Head of caudate nucleus (tissue), 42 donors: ENCODE data around the gene DHX16.

Source experiments
- DNase-seq, 42 donors: peaks; one replicate each; pipeline versions ENCODE4 v3.0.0 to v3.0.0-alpha.2; 2020 to 2021; ENCODE audit warnings: mixed read lengths in 7 of 42
- intact Hi-C: fragments of 100-400 bp; cut with DNase I; formaldehyde crosslinking; loops from one replicate; pipeline ENCODE4 v1.15.0; 2022

DHX16 gene

DNA sequence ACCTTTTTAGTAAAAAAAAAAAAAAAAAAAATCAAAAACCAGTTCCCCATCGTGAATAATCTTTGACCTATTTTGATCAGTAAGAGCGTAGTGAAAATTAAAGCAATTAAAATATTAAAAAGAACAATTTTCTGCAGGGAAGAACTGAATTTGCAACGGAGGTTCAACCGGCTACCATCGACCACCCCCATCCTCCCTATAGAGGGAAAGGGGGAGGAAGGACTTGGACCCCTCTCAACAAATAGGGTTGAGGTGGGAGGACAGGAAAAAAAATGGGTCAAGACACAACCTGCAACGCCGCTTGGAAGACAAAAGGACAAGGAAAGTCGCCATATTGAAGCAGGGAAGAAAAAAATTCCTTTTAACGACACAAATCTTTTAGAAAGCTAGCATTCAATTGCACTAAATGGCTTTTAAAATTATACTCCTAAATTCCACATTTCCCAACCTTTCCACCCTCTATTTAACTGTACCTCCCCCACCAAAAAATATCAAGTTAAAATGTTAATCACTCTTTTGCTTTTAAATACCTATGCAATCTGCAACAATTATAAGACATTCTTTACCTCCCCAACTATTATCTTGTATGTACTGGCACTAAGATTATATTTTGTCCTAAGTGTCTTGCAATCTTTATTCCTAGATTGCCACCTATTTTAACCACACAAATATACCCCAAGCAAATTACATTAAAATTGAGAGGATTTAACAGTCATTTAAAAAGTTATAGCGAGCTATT is 57.4 kb downstream of the DHX16 start:
- peak in 24 of 42 donors; percentile 15 to 70 (median 44) for DNase-seq
- intact Hi-C loops, result loop anchor here (5.0 kb wide), 1 partner anchor 107 kb away; the partner anchor contains the start of gene TUBB

DNA sequence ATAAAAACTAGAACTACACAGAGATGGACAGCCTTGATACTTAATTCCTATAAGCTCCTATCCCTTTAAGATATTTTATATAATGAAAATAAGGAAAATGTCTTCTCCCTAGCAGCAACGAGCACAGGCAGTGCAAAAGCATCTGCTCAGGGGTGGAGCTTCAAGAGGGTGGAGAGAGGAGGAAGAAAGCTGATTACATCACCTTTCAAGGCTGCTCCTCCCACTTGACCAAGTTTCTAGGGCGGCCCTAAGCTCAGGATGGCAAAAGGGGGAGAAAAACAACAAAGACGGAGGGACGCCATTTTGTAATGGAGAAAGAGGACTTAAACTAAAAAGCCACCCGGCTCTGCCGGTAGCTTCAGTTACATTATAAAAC is 58.0 kb downstream of the DHX16 start:
- intact Hi-C loops, result loop anchor here (5.0 kb wide), 2 partner anchors 43 to 107 kb away; partner anchors contain the start of genes ABCF1 and TUBB
- peak; percentile 62 to 97 (median 90) for DNase-seq

DNA sequence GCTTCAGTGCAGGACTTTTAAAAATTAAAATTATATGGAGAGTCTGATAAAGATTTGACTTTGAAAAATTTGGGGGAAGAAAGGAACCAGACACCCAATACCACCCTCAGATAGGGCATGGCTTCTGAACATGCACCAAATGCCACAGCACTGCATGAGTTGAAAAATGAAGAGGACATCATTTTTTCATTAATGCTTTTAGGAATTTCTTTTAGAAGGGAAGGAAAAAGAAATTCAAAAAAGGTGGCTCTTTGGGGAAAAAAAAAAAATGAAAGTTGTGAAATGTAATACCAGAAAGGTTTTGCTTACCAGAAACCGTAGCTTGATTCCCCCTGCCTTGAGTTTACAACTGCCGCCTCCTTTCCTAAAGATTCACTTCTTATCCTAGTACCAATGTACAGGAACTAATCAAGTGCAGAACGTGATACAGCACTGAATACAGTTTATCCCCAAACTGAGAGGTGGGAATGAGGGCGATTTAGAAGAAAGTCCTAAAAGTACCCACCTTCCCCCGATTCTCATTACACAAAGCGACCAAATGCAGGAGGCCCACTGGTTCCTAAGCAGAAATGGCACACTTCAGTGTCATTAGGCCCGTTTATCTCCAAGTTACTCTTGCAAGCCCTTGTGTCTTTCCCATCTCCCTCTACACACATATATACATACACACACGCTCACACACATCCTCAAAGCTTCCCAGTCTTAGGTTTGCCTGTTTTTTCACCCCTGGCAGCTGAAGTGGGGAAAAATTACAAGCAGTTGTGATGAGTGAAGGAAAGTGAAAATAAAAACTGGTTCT is 58.6 kb downstream of the DHX16 start:
- DNase-seq, result peak in 1 of 42 donors; percentile 29
- intact Hi-C loops, result loop anchor here (5.0 kb wide), 1 partner anchor 42 kb away; the partner anchor contains the start of gene ABCF1

DNA sequence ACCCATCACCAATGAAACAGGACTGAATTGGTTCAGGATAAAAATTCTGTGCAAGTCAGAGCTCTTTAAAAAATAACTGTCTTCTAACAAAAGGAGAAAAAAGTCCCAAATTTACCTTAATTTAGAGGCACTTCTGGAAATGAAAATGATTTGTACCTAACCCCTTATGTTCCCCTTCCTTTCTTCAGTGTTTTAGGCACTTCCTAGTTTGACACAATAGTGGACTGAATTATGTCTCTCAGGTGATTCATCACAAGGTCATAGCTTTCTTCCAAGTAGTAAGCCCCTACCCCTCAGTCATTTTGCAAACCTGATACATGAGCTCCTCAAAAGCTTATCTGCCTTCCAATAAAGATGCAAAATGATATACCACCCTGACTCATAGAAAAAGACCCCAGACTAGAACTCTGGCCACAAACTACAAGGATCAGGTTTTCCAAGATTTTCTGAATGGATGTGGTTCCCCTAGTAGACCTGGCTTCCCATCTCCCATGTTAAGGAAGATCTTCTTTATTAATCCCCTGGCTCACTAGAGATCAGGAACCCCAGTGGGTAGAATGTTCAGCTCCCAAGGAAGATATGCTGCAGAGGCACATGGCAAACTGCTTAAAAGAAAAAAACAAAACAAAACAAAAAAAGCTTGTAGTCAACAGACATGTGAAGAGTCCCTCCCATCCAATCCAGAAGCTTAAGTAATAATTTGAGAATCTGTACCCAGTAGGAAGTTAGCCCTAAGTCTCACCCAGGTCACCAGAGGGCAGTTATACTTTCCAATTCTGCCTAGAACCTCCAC is 59.4 kb downstream of the DHX16 start:
- intact Hi-C loops, result loop anchor here (5.0 kb wide), 1 partner anchor 41 kb away; the partner anchor contains the start of gene ABCF1
- DNase-seq, result no peak

DNA sequence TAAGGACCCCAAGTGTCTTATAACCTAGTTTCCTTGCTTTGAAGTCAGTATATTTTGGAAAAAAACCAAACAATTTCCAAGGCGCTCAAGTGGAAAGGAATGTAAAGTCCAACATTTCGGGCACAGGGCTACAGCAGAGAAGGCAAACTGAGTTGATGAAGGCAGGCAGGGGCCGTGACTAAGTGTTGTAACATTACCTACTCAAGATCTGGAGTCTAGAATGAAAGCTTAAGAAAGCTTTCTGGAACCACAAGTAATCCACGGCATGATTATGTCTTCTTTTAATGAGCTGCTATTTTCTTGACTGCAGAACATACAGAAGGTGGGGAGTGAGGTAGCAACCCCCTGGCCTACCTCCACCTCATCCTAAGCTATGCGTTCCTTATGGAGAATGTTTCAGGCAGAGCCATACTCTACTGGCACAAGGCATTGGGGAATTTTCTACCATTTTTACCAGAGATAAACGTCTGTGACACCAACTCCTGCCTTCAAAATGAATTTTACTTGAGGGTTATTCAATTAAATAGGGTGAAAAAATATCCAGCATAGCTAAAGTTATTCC is 60.0 kb downstream of the DHX16 start:
- DNase-seq, result no peak
- intact Hi-C loops, result loop anchor here (5.0 kb wide), 1 partner anchor 40 kb away; the partner anchor contains the start of gene ABCF1

DNA sequence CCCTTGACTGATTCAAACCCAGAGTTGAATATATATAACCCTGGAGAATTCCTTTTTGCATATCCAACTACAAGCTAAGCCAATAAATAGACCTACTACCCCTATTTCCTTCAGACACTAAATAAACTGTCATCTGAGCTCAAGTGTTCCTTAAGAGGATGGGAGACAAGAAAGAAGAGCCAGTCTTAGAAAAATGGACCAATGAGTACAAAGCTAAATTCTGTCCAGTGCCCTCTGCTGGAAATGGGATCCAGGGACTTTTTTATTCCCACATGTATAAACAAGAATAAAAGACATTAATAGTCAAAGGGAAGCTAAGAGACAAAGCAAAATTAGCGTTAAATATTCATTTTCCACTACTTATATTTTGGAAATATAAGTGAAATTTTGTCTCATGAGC is 60.6 kb downstream of the DHX16 start:
- intact Hi-C loops, result loop anchor here (5.0 kb wide), 1 partner anchor 40 kb away; the partner anchor contains the start of gene ABCF1
- DNase-seq, result no peak

DNA sequence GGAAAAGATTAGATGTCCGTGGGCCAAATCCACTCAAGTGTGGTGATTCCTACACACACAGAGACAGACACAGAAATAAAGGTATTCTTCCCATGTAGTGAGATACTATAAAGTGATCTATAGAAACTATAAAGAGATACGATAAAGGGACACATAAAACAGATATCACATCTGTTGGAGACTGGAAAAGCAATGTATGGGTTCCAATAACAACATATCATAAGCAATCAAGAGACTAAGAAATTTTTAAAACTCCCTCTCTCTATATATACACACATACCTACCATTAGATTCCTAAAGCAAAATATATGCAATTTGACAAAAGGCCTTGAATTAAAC is 61.0 kb downstream of the DHX16 start:
- no peak for DNase-seq
- intact Hi-C loops, result loop anchor here (5.0 kb wide), 1 partner anchor 40 kb away; the partner anchor contains the start of gene ABCF1

DNA sequence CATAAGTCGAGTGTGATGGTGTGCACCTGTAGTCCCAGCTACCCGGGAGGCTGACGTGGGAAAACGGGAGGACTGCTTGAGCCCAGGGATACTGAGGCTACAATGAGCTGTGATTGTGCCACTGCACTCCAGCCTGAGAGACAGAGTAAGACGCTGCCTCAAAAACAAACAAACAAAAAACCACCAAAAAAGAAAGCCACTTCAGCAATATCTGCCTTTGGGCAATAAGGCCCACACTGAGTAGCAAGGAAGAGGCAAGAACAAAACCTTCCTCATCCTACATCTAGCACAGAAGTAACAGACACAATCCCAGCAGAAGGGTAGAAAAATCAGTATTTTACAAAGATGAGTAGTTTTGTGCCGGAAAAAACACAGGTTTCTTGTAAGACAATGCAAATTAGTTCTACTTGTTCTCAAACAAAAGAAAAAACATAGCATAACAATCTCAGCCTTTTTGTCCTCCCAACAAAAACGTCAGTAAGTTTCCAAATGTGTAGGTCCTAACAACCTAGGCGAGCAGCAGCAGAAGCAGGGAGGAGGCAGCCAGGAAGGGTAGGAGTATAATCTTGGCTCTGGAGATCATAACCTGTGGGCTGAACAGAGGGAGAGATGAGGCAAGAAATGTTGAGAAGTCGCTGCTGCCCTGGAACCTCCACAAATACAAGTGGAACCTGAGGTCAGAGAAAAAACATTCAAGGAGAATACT is 61.5 kb downstream of the DHX16 start:
- peak in 13 of 42 donors; percentile 22 to 76 (median 46) for DNase-seq
- intact Hi-C loops, result loop anchor here (5.0 kb wide), 1 partner anchor 39 kb away; the partner anchor contains the start of gene ABCF1

DNA sequence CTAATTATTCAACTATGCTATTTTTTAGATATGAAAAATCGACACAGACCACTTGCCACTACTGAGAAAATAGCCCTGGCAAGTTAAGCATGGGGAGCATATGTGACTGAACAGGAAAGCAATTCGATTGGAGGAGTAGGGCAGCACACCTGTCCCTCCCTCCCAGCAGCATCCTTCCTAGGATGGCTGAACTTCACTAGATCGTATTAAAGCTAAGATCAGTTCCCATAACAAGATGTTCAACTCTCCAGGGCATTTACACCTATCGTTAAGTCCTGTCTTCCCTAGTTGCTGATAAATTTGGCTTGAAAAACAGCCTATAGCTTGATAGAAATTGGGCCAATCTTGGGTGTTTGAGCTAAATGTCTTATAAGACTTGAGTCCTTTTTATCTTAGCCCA is 62.7 kb downstream of the DHX16 start:
- intact Hi-C loops, result loop anchor here (5.0 kb wide), 1 partner anchor 38 kb away; the partner anchor contains the start of gene ABCF1
- no peak for DNase-seq

DNA sequence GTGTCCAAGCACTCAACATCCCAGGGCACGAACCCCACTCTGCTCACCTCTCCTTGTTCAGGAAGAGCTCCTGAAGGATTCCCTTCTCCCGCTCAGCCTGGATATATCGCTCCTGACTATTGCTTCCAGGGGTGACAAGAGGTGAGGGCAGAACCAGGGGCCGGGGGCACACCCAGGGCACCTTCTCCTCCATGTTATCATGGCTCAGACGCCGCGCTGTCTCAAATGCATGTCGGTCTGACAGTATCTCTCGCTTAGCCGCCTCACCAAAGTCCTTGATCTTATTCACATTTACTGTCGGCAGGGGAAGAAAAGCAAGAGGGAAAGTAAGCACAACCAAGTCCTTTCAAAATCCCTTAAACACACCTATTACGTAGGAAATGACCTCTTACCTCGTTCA is 68.8 kb downstream of the DHX16 start:
- intact Hi-C loops, result no loop called here
- DNase-seq, result no peak
